HCT116 (cell line): ENCODE measurements around the gene THSD8. TPM values are rescaled to one million over a fixed set of nuclear protein-coding genes. Genes with fewer than 3 reads are reported as not detected.

Experiments
- ATAC-seq: fragments of 200-7000 bp; cut with Tn5 transposase; 2 replicates; pipeline ENCODE4 v1.9.1; 2020; ENCODE audit warnings: mild to moderate bottlenecking, moderate library complexity
- BruUV-seq: library from RNA; stranded (reverse); fragments of 400-500 nt; replicated peaks from 2 replicates; lab custom pipeline; 2021; lab: Mats Ljungman, UMichigan
- CTCF ChIA-PET: fragments of 300-600 bp; sonication (Branson Sonifier 250); formaldehyde crosslinking; loops from one replicate; lab custom pipeline; 2021; ENCODE audit warnings: antibody characterized with exemption; lab: Charles Lee
- POLR2A ChIA-PET: fragments of 300-600, 350-600 bp; sonication (Branson Sonifier 250); formaldehyde crosslinking; loops from one replicate; lab custom pipeline; 2021; ENCODE audit warnings: antibody characterized with exemption; lab: Charles Lee
- RAD21 ChIA-PET, 2 experiments: fragments of 300-600 bp; sonication (Branson Sonifier 250); formaldehyde crosslinking; loops; one replicate each; lab custom pipeline; 2023; ENCODE audit warnings: low total read pairs in 2 of 2; ENCODE audit not compliant: uncharacterized antibody in 2 of 2, unreplicated experiment in 2 of 2, low non-redundant PET in 1 of 2; lab: Charles Lee
- DNase-seq: peaks from one replicate; pipeline ENCODE4 v3.0.0-alpha.2; 2010; ENCODE audit warnings: low read depth, low spot score
- H2AFZ ChIP-seq: fragments of 200-600 bp; shearing (Covaris generic), sonication (generic); 2 replicates; pipeline ENCODE4 v1.6.1; 2017; ENCODE audit warnings: low read depth, mixed run types, mixed read lengths, antibody characterized with exemption, low read length; ENCODE audit not compliant: poor library complexity, severe bottlenecking
- H3K27ac ChIP-seq: 2 replicates; pipeline ENCODE4 v1.5.1; 2012; ENCODE audit warnings: low read depth, low read length
- H3K27me3 ChIP-seq: fragments of 200-600 bp; sonication (generic); 2 replicates; pipeline ENCODE4 v1.6.1; 2016; ENCODE audit warnings: mixed run types, low read length, mixed read lengths; ENCODE audit not compliant: insufficient read depth
- H3K36me3 ChIP-seq, 2 experiments: fragments of 200-500 bp in 1 of 2; fragments of 200-600 bp in 1 of 2; sonication (Bioruptor generic) in 1 of 2; sonication (generic) in 1 of 2; 2 replicates each; pipeline versions ENCODE4 v1.5.1 to v1.6.1; 2014 to 2016; ENCODE audit warnings: low read length in 2 of 2, inconsistent platforms in 1 of 2, mixed read lengths in 1 of 2, mixed run types in 1 of 2; ENCODE audit not compliant: insufficient read depth in 2 of 2, control insufficient read depth in 1 of 2
- H3K4me1 ChIP-seq, 2 experiments: fragments of 200-600 bp in 1 of 2; sonication (generic) in 1 of 2; 2 replicates each; pipeline versions ENCODE4 v1.5.1 to v1.6.1; 2012 to 2017; ENCODE audit warnings: low read length in 2 of 2, inconsistent platforms in 1 of 2, mild to moderate bottlenecking in 1 of 2, mixed read lengths in 1 of 2, mixed run types in 1 of 2, moderate library complexity in 1 of 2; ENCODE audit not compliant: insufficient read depth in 2 of 2, control insufficient read depth in 1 of 2
- H3K4me2 ChIP-seq: fragments of 200-600 bp; sonication (generic); 2 replicates; pipeline ENCODE4 v1.6.1; 2017; ENCODE audit warnings: mixed run types, low read length, mixed read lengths
- H3K4me3 ChIP-seq, 2 experiments: fragments of 200-600 bp in 1 of 2; sonication (generic) in 1 of 2; replicated peaks in 1 of 2; 2 replicates each; pipeline ENCODE4 v1.5.1; 2011 to 2016; ENCODE audit warnings: low read length in 2 of 2, control low read depth in 1 of 2, low read depth in 1 of 2, mild to moderate bottlenecking in 1 of 2, mixed read lengths in 1 of 2, mixed run types in 1 of 2
- H3K79me2 ChIP-seq: fragments of 200-600 bp; sonication (generic); 2 replicates; pipeline ENCODE4 v1.6.1; 2017; ENCODE audit warnings: mild to moderate bottlenecking, mixed run types, low read length, moderate library complexity, mixed read lengths; ENCODE audit not compliant: insufficient read depth
- H3K9ac ChIP-seq: fragments of 200-600 bp; sonication (generic); 2 replicates; pipeline ENCODE4 v1.6.1; 2016; ENCODE audit warnings: low read length, mixed read lengths
- H3K9me2 ChIP-seq: fragments of 200-600 bp; sonication (generic), shearing (Covaris generic); 2 replicates; pipeline ENCODE4 v1.6.1; 2017; ENCODE audit warnings: mixed run types, mild to moderate bottlenecking, moderate library complexity; ENCODE audit not compliant: insufficient read depth
- H3K9me3 ChIP-seq, 2 experiments: fragments of 200-500 bp in 1 of 2; fragments of 200-600 bp in 1 of 2; sonication (Bioruptor generic) in 1 of 2; sonication (generic) in 1 of 2; 2 replicates each; pipeline ENCODE4 v1.6.1; 2014 to 2017; ENCODE audit warnings: low read length in 2 of 2, mixed read lengths in 2 of 2, inconsistent platforms in 1 of 2, low read depth in 1 of 2, mild to moderate bottlenecking in 1 of 2, mixed run types in 1 of 2, moderate library complexity in 1 of 2; ENCODE audit not compliant: control insufficient read depth in 1 of 2, insufficient read depth in 1 of 2
- H4K20me1 ChIP-seq: fragments of 200-600 bp; sonication (generic), shearing (Covaris generic); 2 replicates; pipeline ENCODE4 v1.6.1; 2017; ENCODE audit warnings: mixed run types, mild to moderate bottlenecking, moderate library complexity; ENCODE audit not compliant: insufficient read depth
- ATF3 ChIP-seq: IDR thresholded peaks from 2 replicates; pipeline ENCODE4 v1.6.1; 2012
- CEBPB ChIP-seq: IDR thresholded peaks from 2 replicates; pipeline ENCODE4 v1.6.1; 2012; ENCODE audit warnings: low read depth
- EGR1 ChIP-seq: IDR thresholded peaks from 2 replicates; pipeline ENCODE4 v1.6.1; 2012; ENCODE audit warnings: low read depth
- ELF1 ChIP-seq: IDR thresholded peaks from 2 replicates; pipeline ENCODE4 v1.6.1; 2012; ENCODE audit warnings: low read depth, borderline replicate concordance
- EZH2 ChIP-seq: fragments of 200-600 bp; sonication (generic); IDR thresholded peaks from 2 replicates; pipeline ENCODE4 v1.6.1; 2017; ENCODE audit warnings: antibody characterized with exemption, mixed run types
- FOSL1 ChIP-seq: IDR thresholded peaks from 2 replicates; pipeline ENCODE4 v1.6.1; 2012; ENCODE audit warnings: low read depth
- JUND ChIP-seq: IDR thresholded peaks from 2 replicates; pipeline ENCODE4 v1.6.1; 2012
- MAX ChIP-seq: IDR thresholded peaks from 2 replicates; pipeline ENCODE4 v1.6.1; 2012
- POLR2A ChIP-seq: IDR thresholded peaks from 2 replicates; pipeline ENCODE4 v1.7.0; 2011; ENCODE audit warnings: borderline replicate concordance; ENCODE audit not compliant: insufficient read depth, insufficient read length; ENCODE audit errors: extremely low read depth
- RAD21 ChIP-seq: IDR thresholded peaks from 2 replicates; pipeline ENCODE4 v1.6.1; 2012; ENCODE audit warnings: low read depth, mild to moderate bottlenecking
- REST ChIP-seq: IDR thresholded peaks from 2 replicates; pipeline ENCODE4 v1.6.1; 2012; ENCODE audit warnings: low read depth
- SIN3A ChIP-seq: IDR thresholded peaks from 2 replicates; pipeline ENCODE4 v1.6.1; 2012; ENCODE audit warnings: low read depth
- TCF7L2 ChIP-seq: IDR thresholded peaks from 2 replicates; pipeline ENCODE4 v1.7.0; 2011; ENCODE audit warnings: borderline replicate concordance, inconsistent platforms; ENCODE audit not compliant: insufficient read depth, insufficient read length; ENCODE audit errors: extremely low read depth
- ZNF274 ChIP-seq: fragments of 200-500 bp; sonication (Bioruptor generic); IDR thresholded peaks from 2 replicates; pipeline ENCODE4 v1.6.1; 2014; ENCODE audit warnings: mild to moderate bottlenecking, low read depth, low read length, inconsistent platforms
- intact Hi-C: fragments of 100-400 bp; cut with micrococcal nuclease; formaldehyde crosslinking; loops from 2 replicates; pipeline ENCODE4 v1.10.0; 2022
- total RNA-seq: library from RNA; stranded (reverse); gene quantifications from one replicate; pipeline ENCODE4 v1.2.1, GENCODE V29; 2021; ENCODE audit not compliant: unreplicated experiment

Gene THSD8
- total RNA-seq, 1 experiment from 2014 or later = 33.3 TPM

GRCh38 chr19:12783291-12783848 is 18.5 kb upstream of the THSD8 start:
- no peak for DNase-seq
- Histone ChIP-seq H3K36me3 (no peaks in the 10 kb centered on the region), H3K27ac (peak overlapping the region; percentile 89), H2AFZ (no peak overlapping the region), H3K4me1 (peaks cover 77 to 90% of the 10 kb centered on the region in 2 experiments), H3K27me3 (no peaks in the 10 kb centered on the region), H3K9me3 (no peaks in the 10 kb centered on the region), H3K79me2 (no peaks in the 10 kb centered on the region), H3K4me2 (peak overlapping the region; percentile 98), H4K20me1 (no peaks in the 10 kb centered on the region), H3K9ac (peak overlapping the region; percentile 69), H3K4me3 (peak overlapping the region; percentile 43 to 58), H3K9me2 (no peaks in the 10 kb centered on the region)
- TF ChIP-seq MAX (no peak), FOSL1 (no peak), REST (no peak), POLR2A (no peak), EZH2 (no peak), ELF1 (no peak), SIN3A (no peak), ATF3 (no peak), ZNF274 (no peak), TCF7L2 (no peak), JUND (no peak), EGR1 (no peak), CEBPB (no peak), RAD21 (no peak)
- RAD21 ChIA-PET = interaction anchor here in 1 of 2 experiments (1.3 kb wide), 1 partner anchor 8 kb away, joined by 4 read pairs; the partner anchor contains the start of gene JUNB
- intact Hi-C loops = no loop called here
- POLR2A ChIA-PET = interaction anchor here (1.2 to 3.2 kb wide), 3 partner anchors 9 to 87 kb away, joined by 3 to 39 read pairs (median 3); partner anchors contain the start of genes FBXW9 and JUNB
- no TSS peak for BruUV-seq
- CTCF ChIA-PET = interaction anchor here (1.0 to 1.3 kb wide), 4 partner anchors 8 to 26 kb away, joined by 3 to 5 read pairs (median 4); partner anchors contain the start of gene JUNB
- no peak for ATAC-seq
